GM19099 (cell line): ENCODE results near the gene ITGA2B.

Experiments
- POLR2A ChIP-seq: IDR thresholded peaks from 3 replicates; pipeline ENCODE4 v1.6.1; 2011; ENCODE audit warnings: low read depth; ENCODE audit not compliant: insufficient read length; ENCODE audit errors: extremely low read depth

The ITGA2B gene

GRCh38 chr17:44380767-44381166 lies 8.7 kb downstream of the ITGA2B start:
- no peak for TF ChIP-seq POLR2A

DNA sequence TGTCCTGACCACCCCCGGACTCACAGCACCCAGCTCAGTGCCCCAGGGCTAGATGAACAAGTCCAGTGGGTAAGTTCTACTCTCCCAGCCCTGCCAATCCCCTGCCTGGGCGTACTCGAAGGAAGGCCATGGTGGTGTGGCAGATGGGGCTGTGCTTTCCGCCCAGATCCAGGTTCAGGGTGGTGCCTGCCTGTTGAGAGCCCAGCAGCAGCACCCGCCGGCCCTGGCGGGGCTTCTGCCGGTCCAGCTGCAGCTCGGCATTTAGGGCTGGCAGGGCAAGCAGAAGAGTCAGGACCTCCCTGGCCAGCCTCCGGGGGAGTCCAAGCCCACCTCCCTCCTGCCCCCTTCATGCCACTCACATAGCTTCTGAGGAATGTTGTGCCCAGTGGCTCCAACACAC lies 9.6 kb downstream of the ITGA2B start:
- no peak for TF ChIP-seq POLR2A

- TF ChIP-seq POLR2A = no peak
Measured at GRCh38 chr17:44378171-44378705, 11.2 kb downstream of the ITGA2B start.

DNA sequence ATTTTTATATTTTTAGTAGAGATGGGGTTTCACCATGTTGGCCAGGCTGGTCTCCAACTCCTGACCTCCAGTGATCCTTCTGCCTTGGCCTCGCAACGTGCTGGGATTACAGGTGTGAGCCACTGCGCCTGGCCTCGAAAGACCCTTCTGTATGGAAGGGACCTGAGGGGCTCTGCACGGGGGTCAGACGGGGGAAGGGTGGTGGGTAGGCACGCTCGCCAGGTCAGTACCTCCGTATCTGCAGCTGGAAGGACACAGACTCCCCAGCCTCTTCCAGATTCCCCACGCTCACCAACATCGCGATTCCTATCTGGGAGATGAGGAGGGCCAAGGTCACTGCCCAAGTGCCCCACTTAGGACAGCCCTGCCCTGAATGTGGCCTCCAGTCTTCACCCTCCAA lies 12.7 kb downstream of the ITGA2B start:
- TF ChIP-seq POLR2A = no peak

DNA sequence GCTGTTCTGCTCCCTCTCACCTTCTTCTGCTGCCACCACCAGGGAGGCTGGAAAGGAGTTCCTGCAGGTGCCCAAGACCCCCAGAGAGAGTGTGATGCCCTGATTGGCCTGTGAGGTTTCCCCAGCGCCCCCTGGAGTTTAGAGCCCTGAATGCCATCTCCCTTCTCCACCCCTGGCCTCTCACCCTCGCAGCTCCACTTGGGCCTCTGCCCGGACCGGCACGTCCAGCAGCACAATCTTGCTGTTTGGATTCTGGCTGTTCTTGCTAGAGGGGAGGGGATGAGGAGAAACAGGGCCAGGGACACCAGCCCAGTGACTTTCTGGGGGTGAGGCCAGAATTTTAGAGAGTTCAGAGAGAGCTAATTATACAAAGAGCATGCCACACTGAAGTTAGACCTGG lies 13.3 kb downstream of the ITGA2B start:
- no peak for TF ChIP-seq POLR2A

DNA sequence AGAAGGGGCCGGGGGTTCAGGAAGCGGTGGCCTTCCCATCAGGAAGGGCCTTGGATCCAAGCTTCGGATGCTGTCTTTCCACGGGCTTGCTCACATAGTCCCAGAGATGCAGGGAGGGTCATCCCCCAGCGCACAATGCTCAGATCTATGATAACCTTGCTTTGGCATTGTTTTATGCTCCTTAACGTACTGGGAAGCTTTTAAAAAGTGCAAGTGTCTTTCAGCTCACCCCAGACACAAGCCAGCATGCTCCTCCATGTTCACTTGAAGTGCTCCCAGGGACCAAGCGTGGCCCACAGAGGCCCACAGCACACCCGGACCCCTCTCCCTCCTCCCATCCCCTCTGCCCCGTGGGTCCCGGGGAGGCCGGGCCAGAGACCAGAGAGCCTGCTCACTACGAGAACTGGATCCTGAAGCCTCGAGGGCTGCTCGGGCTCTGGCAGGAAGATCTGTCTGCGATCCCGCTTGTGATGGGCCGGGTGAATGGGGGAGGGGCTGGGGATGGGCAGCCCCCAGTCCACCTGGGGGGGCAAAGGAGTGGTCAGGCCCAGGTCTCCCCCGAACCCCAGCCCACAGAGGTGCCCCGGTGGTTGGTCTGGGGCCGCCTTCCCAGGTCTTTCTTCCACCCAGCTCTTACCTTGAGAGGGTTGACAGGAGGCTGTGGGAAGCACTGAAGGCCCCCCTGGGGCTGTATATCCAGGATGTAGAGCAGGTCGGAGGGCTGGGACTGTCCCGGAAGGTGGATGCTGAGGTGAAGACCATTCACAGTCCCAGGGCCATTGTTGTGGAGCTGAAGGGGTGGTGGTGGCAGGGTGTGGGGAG lies 14.0 kb downstream of the ITGA2B start:
- TF ChIP-seq POLR2A = no peak

DNA sequence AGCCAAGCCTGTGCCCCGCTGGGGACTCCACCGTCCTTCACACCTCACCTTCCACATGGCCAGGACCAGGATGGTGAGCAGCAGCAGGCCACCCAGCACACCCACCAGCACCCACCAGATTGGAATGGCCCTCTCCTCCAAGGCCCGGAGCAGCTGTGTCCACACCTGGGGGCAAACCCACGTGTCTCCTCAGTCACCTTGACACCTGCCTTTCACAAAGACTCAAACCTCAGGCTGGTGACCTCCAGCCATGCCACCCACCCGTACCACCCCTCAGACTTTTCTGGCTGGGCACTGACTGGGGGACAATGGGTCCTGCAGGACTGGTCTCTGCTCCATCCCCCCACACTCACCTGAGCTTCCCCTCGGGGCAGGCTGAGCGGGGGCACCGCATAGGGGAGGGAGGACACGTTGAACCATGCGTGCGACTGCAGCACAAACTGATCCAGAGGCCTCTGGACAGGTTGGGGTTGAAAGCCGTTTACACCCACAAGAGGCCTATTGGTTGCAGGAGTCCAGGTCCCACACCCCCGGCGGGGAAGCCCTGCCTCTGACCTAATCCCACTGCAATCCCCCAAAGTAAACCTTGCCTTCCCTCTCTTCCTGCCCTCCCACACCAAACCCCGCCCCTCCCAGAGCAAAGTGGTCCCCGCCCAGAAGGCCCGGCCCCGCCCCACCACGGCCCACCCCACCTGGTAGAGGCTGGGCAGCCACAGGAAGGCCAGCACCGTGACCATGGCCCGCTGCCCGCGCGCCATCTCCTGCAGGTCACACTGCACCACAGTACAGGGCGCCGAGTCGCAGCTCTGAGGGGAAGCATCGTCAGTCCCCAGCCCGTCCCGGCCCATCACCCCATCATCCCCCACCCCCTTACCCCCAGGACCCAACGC lies 14.9 kb downstream of the ITGA2B start:
- no peak for TF ChIP-seq POLR2A

- no peak for TF ChIP-seq POLR2A
Measured at GRCh38 chr17:44372036-44372435, 17.4 kb downstream of the ITGA2B start.

DNA sequence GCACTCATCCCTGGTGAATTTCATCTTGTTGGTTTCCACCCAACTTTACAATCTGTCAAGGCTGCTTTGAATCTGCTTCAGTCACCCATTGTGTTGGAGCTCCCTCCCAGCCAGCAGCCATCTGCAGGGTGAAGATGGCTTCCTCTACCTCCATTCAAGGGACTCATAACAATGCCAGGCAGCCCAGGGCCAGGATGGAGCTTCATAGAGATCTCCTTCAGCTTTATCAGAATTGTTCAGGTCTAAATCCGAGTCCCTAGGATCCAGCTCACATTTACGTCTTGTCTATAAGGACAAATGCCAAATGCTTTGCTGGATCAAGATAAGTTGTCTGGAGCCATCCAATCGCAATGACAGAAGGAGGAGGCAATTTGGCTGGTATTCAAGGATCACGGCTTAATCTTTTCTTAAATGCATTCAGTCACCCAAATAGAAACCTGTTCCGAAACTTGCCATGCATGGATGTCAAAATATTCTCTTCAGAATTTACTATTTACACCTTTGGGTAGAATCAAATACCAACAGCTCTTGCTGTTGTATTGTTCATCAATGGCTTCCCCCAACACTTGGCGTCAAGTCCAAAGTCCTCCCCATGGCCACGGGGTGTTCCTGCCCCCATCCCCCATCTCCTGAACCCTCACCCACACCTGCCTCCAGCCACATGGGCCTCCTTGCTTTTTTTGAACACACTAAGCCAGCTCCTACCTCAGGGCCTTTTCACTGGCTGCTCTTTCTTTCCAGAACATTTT lies 22.0 kb downstream of the ITGA2B start:
- no peak for TF ChIP-seq POLR2A

GRCh38 chr17:44363613-44364159 lies 25.8 kb downstream of the ITGA2B start, which contains the start of gene FAM171A2:
Gene FAM171A2, minus strand, starts transcription at chr17:44363853. Its CDS starts 139 bp downstream, at chr17:44363714.
- no peak for TF ChIP-seq POLR2A

- no peak for TF ChIP-seq POLR2A
Measured at GRCh38 chr17:44362949-44363612, 26.4 kb downstream of the ITGA2B start.

DNA sequence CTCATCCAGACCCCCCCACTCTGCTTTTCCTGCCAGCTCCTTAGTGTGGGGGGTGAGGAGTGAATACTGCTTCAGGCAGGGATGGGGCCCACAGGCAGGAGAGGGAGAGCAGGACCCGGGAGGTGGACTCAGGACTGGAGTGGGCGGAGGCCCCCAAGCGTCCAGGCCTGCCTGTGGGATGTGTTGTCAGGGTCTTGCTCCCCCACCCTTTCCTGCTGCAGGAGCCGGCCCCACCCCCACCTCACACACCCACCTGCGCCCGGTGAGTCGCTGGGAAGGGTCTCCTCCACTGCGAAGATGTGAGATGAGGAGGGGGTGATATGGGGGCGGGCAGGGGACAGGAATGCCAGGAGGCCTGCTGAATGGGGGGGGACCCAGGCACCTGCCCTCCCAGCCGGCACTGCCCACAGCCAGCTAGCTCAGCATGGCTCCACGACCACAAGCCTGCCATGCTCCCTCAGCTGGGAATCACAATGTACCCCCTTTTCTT lies 26.9 kb downstream of the ITGA2B start:
- no peak for TF ChIP-seq POLR2A

GRCh38 chr17:44361292-44362260 lies 27.9 kb downstream of the ITGA2B start:
- TF ChIP-seq POLR2A = no peak
